Measurements from ENCODE around the gene ANKRD65.
"Not testable (repeated sequence)": the region's sequence is repeated elsewhere in the genome, so short reads cannot be mapped to it uniquely, and the experiment has no call there.

The ANKRD65 gene

DNA sequence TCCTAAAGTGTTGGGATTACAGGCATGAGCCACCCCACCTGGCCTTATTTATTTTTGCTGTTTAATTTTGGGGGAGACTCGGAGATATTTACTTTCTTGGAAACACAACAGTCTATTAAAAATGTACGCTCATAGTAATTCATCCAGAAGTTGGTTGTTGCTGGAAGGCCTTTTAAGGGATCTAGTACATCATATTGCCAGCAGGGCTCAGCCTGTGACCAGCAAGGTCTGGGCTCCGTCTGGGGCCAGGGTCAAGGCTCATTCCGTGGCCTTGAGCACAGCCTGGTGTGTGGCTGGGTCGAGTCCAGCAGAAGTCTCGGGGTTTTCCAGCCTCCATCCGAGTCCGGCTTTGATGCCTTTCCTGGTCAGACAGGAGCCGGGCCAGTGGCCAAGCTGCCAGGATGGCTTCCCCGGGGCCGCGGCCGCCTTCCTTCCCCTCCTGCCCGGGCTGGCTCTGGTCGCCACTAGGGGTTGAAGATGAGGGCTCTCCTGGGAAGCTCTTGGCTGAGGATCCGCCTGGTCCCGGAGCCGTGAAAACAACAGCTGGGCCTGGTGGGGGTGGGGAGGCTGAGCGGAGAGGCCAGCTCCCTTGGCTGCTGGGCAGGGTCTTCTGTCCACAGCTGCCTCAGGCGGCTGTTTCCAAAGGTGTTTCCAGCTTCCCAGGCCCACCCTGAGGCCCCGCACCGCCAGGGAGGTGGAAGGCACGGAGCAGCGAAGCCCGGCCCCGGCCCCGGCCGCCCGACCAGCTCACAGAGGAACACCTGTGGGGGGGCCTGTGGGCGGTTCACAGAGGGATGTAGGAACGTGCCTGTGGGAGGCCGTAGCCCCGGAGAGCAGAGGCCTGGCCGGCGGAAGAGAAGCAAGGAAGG lies 9.3 kb upstream of the ANKRD65 start:
- peak; percentile 91 for DNase-seq

DNA sequence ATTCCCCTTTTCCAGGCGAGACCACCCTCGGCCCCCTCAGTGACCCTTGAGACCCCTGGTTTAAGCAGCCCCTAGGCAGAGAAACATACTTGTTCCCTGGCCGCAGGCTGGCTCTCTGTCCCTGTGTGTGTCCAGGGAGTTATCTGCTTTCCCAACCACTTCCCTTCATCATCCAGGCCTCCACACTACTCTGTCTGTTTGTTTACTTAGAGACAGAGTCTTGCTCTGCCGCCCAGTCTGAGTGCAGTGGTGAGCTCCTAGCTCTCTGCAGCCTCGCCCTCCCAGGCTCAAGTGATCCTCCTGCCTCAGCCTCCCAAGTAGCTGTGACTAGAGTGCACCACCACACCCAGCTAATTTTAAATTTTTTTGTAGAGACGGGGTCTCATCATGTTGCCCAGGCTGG lies 8.6 kb upstream of the ANKRD65 start:
- DNase-seq = peak; percentile 70

DNA sequence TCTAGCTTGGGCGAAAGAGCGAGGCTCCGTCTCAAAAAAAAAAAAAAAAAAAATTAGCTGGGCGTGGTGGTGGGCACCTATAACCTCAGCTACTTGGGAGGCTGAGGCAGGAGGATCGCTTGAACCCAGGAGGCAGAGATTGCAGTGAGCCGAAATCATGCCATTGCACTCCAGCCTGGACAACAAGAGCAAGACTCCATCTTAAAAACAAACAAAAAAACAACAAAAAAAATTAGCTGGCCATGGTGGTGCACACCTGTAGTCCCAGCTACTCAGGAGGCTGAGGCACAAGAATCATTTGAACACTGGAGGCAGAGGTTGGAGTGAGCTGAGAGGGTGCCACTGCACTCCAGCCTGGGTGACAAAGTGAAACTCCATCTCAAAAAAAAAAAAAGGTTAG lies 7.9 kb upstream of the ANKRD65 start:
- DNase-seq = not testable (repeated sequence)

DNA sequence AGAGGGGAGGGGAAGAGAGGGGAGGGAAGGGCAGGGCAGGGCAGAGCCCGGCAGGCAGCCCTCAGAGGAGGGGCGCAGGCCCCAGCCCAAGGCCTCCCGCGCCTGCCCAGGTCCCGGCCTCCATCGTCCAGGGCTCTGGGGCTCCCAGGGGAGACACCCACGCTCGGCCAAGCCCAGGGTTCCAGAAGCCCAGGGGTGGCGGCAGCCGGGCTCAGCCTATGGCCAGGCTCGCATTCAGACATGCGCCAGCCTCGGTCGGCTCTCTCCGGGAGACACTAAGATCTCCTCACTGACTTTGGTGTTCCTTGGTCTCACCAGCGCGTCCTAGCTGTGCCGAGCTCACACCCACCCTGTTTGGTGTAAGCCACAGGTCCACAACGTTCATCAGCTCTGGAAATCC lies 7.1 kb upstream of the ANKRD65 start:
- no peak for DNase-seq

DNA sequence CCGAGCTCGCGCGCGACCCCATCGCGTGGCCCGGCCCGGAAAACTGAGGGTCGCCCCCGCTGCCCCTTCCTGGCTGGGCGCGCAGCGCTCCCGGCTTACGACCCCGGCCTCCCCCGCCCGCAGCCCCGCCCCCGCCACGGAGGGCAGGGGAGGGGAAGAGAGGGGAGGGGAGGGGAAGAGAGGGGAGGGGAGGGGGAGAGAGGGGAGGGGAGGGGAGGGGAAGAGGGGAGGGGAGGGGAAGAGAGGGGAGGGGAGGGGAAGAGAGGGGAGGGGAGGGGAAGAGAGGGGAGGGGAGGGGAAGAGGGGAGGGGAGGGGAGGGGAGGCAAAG lies 6.7 kb upstream of the ANKRD65 start:
- DNase-seq = no peak

DNA sequence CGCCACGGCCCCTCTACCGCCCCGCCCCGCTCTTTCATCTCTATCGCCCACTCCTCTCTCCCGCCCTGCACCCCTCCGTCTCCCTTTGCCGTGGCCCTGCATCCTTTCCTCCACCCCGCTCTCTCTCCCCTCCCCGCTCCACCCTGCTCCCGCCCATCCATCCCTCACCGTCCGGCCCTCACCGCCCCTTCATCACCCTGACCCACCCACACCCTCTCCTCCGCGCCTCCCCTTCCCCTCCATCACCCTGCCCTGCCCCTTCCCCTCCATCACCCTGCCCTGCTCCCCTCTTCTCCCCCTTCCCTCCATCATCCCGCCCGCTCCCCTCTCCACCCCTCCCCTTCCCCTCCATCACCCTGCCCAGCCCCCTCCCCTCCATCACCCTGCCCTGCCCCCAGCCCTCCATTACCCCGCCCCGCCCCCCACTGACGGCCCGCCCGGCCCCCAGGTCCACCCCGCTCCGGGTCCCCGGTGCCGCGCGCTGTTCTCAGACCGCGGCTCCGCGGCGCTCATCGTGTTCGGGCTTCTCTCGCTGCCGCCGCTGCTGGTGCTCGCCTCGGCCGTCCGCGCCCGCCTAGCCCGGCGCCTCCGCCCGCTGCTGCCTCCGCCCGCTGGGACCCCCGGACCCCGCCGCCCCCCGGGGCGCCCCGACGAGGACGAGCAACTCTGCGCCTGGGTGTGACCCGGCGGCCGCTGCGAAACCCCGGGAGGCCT lies 6.2 kb upstream of the ANKRD65 start:
- DNase-seq = peak; percentile 71

DNA sequence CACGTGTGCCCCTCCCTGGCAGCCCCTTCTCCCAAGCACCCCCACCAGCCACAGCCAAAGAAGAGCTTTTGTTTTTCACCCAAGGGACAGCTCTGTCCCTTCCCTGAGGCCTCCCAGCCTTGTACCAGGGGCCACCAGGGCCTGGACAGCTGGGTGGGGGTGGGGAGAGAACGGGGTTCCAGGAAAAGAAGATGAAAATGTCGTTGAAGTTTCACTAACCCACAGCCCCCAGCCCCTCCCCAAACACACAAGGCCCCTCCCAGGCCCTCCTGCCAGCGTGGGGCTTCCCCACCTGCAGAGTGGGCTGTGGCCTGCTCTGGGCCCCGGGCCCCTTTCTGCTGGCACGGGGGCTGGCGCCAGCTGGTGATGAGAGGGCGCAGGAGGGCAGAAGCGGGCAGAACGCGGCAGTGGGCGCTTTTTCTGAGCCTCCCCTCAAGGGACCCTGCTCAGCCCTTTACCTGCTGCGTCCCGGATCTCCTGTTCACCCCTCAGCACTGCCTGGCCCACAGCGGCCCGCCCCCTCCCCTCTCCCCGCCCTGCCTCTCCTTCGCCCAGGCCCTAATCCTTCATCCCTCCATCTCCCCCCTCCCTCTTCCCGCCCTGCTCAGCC lies 5.5 kb upstream of the ANKRD65 start:
- DNase-seq = peak; percentile 74

DNA sequence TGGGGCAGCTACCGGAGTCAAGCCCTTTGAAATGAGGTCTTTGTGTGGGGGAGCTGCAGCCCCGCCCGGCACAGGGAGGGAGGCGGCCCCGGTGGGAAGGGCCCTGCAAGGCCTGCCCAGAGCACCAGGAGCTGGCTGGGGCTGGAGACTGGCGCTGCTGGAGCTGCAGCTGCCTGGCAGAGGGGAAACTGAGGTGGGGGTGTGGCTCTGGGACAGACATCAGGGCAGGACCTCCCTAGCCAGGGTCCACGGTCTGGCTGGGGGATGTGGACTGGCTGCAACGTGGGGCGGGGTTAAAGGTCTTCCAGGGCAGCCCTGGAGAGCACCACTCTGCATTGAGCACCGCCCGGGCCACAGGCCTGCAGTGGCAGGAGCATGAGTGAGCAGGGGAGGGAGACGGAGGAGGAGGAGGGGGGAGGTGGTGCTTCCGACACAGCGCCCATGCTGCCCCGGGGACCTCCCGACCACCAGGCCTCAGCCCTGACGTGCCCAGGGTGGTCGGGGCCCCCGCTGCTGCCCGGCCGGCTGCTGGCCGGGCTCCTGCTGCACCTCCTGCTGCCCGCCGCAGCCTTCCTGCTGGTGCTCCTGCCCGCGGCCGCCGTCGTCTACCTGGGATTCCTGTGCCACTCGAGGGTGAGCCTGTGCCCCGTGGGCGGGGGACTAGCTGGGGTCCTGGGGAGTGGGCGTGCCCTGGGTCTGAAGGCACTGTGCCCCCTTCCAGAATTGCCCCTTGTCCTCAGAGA lies 4.8 kb upstream of the ANKRD65 start:
- peak; percentile 75 for DNase-seq

DNA sequence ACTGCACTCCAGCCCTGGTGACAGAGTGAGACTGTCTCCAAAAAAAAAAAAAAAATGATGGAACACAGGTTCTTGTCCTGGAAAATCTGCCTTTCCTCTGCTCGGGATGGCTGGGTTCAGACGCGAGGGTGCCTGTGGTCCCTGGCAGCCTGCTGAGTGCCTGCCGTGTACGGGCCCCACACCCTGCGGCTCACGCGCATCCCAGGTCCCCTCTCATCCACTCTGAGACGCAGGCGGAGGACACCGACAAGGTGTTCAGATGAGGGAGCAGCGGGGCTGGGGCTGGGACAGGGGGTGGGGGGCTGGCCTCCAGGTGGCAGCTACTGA lies 4.3 kb upstream of the ANKRD65 start:
- DNase-seq = no peak

DNA sequence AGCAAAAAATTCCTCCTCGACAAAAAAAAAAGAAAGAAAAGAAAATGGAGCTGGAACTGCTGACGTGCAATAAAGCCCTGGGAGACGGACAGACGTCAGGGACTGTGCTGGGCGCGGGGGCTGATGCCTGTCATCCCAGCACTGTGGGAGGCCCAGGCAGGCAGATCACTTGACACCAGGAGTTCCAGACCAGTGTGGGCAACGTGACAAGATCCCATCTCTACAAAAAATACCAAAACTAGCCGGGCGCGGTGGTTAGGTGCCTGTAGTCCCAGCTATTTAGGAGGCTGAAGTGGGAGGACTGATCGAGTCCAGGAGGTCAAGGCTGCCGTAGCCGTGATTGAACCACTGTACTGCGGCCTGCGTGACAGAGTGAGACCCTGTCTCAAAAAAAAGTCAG lies 3.6 kb upstream of the ANKRD65 start:
- DNase-seq = no peak

DNA sequence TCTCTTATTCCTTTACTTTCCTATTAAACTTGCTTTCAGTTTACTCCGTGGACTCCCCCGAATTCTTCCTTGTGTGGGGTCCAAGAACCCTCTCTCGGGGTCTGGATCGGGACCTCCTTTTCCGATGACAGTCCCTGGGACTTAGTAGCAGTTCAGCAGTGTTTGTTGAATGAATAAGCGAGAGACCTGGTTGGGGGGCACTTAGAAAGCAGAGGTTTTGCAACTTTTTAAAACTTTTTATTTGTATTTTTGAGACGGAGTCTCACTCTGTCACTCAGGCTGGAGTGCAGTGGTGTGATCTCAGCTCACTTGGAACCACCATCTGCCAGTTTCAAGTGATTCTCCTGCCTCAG lies 2.1 kb upstream of the ANKRD65 start:
- DNase-seq = no peak

DNA sequence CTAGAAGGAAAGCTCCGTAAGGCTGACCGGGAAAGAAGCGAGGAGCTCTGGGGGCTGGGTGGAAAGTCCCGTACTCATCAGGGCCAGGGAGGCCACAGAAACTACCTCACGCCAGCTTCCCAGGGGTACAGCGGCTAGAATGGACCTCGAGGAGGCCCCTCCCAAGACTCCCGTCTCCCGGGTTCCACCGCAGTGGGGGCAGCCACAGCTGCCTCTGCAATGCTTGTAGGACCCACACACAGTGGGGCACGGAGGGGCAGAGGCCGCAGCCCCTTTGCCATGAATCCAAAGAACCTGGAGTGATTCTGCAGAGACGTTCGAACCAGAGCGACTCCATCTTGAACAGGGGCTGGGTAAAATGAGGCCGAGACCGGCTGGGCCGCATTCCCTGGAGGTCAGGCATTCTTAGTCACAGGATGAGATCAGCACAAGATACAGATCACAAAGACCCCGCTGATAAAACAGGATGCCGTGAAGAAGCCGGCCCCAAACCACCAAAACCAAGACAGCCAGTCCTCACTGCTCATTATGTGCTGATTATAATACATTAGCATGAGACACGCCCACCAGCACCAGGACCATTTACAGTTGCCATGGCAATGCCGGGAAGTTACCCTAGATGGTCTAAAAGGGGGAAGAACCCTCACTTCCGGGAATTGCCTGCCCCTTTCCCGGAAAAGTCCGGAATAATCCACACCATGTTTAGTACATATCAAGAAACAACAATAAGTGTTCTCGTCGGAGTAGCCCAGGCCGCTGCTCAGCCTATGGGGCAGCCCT lies 1.6 kb upstream of the ANKRD65 start:
- DNase-seq = no peak

DNA sequence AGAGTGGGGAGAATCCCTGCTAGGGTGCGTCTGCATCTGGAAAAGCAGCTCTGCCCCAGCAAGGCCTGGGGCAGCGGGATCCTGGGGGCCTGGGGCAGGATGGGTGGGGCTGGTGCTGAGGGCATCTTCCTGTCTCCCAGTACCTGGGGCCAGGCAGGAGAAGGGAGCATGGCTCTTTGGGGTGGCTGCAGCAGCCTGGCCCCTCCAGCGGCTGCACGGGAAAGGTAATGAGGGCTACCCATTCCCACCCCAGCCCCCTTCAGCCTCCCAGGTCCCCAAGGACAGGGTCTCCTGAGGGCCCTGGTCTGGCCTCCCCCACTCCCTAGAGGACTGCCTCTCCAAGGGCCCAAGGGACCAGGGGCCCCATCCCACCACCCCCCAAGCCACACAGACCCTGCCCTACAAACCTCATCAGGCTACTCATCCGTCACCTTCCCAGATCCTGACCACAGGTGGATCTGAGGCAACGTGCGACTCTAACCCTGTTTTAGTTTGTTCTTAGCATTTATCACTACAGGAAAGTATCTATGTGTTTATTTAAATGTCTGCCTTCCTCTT lies 910 bp upstream of the ANKRD65 start:
- no peak for DNase-seq

DNA sequence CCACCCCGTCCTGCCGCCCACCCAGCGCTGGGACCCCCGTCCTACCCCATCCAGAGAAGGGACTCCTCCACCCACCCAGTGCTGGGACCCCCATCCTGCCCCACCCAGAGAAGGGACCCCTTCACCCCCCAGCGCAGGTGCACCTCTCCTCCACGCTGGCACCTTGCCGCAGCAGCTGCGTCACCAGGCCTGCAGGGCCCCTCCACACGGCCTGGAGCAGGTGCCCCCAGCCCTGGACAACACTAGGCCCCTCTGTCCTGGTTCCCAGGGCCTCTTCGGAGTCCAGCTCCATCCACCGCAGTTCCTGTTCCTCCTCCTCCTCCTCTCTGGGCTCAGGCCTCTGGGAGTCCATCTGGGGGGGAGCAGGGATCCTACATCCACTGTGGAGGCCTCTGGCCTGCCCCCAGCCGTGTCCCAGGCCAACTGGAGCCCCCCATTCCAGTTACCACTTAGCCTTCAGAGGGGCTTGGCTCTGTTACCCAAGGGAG lies 378 bp downstream of the ANKRD65 start:
- DNase-seq = peak; percentile 69

DNA sequence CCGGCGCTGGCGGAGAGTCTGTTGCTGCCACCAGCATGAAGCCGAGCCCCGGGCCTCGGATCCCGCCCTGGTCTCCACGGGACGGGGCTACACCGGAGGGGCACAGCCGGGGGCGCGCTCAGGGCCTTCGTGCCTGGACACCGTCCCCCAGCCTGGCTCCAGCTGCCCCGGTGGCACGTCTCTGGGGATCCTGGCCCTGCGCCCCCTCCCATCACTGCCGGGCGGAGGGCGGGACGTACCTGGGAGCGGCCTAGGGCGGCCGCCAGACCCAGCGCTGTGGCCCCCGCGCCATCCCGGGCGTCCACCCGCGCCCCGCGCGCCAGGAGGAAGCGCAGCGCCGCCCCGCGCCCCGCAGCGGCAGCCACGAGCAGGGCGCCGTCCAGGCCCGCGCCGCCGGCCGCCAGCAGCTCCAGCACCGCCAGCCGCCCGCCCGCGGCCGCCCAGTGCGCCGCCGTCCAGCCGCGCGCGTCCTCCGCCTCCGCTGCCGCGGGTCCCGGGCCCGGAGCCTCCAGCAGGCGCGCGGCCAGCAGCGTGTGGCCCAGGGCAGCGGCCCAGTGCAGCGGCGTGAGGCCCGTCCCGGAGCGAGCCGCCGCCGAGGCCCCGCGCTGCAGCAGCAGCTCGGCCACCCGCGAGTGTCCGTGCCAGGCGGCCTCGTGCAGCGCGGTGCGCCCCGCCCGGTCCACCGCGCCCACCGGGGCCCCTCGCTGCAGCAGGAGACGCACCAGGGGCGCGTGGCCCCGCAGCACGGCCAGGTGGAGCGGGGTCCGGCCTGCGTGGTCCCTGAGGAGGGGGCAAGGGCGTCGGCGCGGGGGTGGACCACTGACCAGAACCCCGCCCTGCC lies 1.0 kb downstream of the ANKRD65 start:
- peak; percentile 70 for DNase-seq

DNA sequence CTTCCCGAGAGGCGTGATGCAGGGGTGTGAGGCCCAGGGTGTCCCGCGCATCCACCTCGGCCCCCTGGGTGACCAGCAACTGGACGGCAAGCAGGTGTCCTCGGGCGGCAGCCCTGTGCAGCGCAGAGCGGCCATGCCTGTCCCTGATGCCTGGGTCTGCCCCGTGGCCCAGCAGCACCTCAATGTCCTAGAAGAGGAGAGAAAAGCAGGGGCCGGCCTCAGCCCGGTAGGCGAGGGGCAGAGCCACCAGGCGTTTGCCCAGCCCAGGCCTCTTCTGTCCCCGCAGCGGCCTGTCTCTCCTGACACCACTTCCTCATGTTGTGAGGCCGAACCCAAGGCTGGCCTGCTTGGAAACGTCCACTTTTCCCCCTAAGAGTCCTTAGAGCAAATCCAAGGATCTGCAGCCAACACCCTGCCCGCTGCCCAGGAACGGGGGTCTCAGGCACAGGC lies 1.7 kb downstream of the ANKRD65 start:
- no peak for DNase-seq

DNA sequence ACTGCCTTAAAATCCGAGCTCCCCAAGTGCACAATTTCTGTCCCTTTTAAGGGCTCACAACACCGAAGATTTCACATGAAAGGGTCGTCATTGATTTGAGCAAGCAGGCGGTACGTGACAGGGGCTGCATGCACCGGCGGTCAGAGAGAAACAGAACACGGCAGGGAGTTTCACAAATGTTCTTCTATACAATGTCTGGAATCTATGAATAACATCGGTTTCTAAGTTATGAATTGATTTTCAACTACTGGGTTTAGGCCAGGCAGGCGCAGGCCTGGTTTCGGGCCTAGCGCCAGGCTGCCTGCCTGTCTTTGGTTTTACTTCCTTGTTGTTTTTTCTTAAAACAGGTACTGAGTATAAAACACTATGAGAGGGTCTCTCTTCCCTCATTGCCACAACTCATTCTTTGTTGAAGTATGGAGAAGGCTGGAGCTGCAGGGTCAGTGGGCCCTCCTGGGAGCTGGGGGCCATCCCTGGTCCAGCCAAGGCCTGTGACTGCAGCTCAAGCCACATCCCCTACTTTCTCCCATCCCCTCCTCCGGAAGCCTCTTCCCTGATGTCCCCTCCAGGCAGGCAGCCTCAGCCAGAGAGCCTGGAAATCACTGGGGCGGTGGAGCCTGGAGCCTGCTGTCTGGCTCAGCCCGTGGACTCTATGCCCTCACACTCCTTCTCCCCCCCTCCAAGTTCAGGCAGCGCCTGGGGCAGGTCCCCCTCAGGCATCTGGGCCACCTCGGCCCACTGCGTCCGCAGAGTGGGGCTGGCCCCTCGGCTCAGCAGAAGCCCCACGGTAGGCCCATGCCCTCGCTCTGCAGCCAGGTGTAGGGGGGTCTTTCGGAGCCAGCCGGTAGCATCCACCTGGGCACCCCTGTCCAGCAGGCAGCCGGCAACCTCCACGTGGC lies 2.4 kb downstream of the ANKRD65 start:
- no peak for DNase-seq

DNA sequence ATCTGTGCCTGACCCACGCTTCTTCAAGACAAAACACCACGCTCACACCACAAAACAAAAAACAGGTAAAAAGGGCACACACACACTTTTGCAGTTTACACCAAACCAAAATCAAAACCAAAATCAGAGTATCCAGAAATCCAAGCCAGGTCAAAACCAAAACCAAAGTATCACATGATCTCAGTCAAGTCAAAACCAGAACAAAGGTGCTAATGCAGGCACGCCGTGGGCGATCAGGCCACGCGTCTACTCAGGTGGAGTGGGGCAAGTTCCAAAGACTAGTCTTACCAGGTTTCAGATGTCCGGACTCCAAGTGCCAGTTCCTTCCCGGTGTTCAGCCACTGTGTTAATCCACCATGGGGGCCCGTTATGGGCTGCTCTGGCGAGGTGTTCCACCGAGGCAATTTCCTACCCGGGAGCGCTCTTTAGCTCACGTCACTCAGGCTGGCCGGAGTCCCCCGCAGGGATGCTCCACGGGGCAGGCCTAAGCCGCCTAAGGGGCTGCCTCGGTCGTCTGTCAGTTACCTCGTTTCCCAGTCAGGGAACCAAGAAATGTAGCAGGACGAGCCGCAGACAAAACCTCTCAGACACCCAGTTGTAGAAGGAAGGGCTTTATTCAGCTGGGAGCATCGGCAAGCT lies 3.1 kb downstream of the ANKRD65 start:
- not testable (repeated sequence) for DNase-seq

DNA sequence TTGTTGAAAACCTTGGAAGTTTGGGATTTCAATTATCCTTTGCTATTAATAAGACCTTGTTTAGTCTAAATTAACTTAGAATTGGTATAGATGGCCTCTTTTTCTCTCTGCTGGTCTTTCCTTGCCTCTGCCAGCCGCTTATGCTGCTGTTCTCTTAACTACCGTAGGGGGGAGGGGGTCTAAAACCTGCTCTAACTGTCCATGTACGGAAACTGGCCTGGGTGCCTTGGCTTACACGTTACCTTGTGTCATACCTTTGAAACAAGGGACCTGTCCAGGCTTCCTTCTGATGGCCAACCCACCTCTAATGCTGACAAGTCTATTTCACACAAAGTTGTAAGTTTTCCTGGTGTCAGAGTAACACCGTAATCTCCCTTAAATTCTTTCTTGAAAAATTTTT lies 3.7 kb downstream of the ANKRD65 start:
- not testable (repeated sequence) for DNase-seq

DNA sequence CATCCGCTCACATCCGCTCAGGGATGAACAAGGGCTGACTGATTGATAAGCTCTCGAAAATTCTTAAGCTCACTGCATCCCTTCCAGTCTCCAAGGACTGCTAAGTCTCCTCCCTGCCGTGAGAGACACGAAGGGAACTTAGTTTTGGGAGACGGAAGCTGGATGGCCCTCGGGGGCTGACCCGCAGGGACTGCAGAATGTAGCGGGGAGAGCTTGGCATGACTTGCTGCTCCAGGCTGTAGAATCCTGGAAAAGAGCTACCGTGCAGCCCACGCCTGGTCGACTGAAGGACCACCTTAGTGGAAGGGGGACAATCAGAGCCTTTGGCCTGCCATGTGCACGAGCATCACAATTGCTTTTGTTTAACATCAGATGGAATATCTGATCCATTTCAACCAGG lies 5.3 kb downstream of the ANKRD65 start:
- no peak for DNase-seq
